ENCODE data around the gene EXOC4.

- TF ChIP-seq ZIK1 (CRISPR knock-in tag; IDR thresholded peaks at IDR 0.05; ENCODE audit: borderline replicate concordance, low read depth) (no peak), CTCF (CRISPR knock-in tag; IDR thresholded peaks at IDR 0.05) (no peak), ATF3 (CRISPR knock-in tag; IDR thresholded peaks at IDR 0.05) (no peak), EZH2 (conservative IDR thresholded peaks at IDR 0.05; ENCODE audit: low read depth, low read length) (no peak), ASH2L (IDR thresholded peaks at IDR 0.05; ENCODE audit: insufficient read length, low read depth, low read length) (no peak), POLR2AphosphoS5 (IDR thresholded peaks at IDR 0.05; ENCODE audit: low read depth, low read length) (no peak), HNRNPK (IDR thresholded peaks at IDR 0.05; ENCODE audit: low read depth, low read length, poor library complexity, severe bottlenecking) (no peak), ZNF839 (CRISPR knock-in tag; IDR thresholded peaks at IDR 0.05; ENCODE audit: borderline replicate concordance) (no peak), ZNF724P (CRISPR knock-in tag; IDR thresholded peaks at IDR 0.05; ENCODE audit: borderline replicate concordance) (no peak), TBP (CRISPR knock-in tag; IDR thresholded peaks at IDR 0.05) (no peak)
These were observed 501.8 kb downstream of the EXOC4 start for GRCh38 chr7:133754708-133755107.

Data from HepG2 (cell line).